KMS-11 (cell line): Measurements from ENCODE around the gene EPHB2.
"Not testable (repeated sequence)": the region's sequence is repeated elsewhere in the genome, so short reads cannot be mapped to it uniquely, and the experiment has no call there.

ENCODE experiments used
- H2AFZ ChIP-seq: fragments of 200-600 bp; sonication (generic); 2 replicates; pipeline ENCODE4 v1.6.1; 2016; ENCODE audit warnings: antibody characterized with exemption, mixed run types, low read depth
- H3K27ac ChIP-seq: fragments of 200-600 bp; sonication (generic); 2 replicates; pipeline ENCODE4 v1.6.1; 2016; ENCODE audit warnings: mild to moderate bottlenecking, mixed run types
- H3K27me3 ChIP-seq: fragments of 200-600 bp; sonication (generic); 2 replicates; pipeline ENCODE4 v1.6.1; 2017; ENCODE audit warnings: mild to moderate bottlenecking, low read depth, mixed run types, moderate library complexity; ENCODE audit not compliant: insufficient read depth
- H3K36me3 ChIP-seq: fragments of 200-600 bp; sonication (generic); 2 replicates; pipeline ENCODE4 v1.6.1; 2017; ENCODE audit warnings: mild to moderate bottlenecking, mixed run types; ENCODE audit not compliant: insufficient read depth
- H3K4me1 ChIP-seq: fragments of 200-600 bp; sonication (generic); 2 replicates; pipeline ENCODE4 v1.6.1; 2016; ENCODE audit warnings: mild to moderate bottlenecking, low read depth, mixed run types; ENCODE audit not compliant: poor library complexity, severe bottlenecking
- H3K4me2 ChIP-seq: fragments of 200-600 bp; sonication (generic); 2 replicates; pipeline ENCODE4 v1.7.0; 2016; ENCODE audit warnings: mild to moderate bottlenecking, mixed run types
- H3K4me3 ChIP-seq: fragments of 200-600 bp; sonication (generic); IDR thresholded peaks from 2 replicates; pipeline ENCODE4 v1.6.1; 2017; ENCODE audit warnings: low read depth, low read length, mixed read lengths; ENCODE audit not compliant: insufficient read depth
- H3K79me2 ChIP-seq: fragments of 200-600 bp; sonication (generic); 2 replicates; pipeline ENCODE4 v1.6.1; 2016; ENCODE audit warnings: low read depth, mixed run types; ENCODE audit not compliant: insufficient read depth
- H3K9ac ChIP-seq: fragments of 200-600 bp; sonication (generic); 2 replicates; pipeline ENCODE4 v1.6.1; 2016; ENCODE audit warnings: mild to moderate bottlenecking, mixed run types
- H4K20me1 ChIP-seq: fragments of 200-600 bp; sonication (generic); 2 replicates; pipeline ENCODE4 v1.6.1; 2016; ENCODE audit warnings: mild to moderate bottlenecking, mixed run types; ENCODE audit not compliant: insufficient read depth
- CTCF ChIP-seq: fragments of 200-600 bp; sonication (generic); conservative IDR thresholded peaks from 2 replicates; pipeline ENCODE4 v1.6.1; 2017; ENCODE audit warnings: low read depth, mild to moderate bottlenecking, antibody characterized with exemption, low read length, moderate library complexity, mixed read lengths

The EPHB2 gene

GRCh38 chr1:22944346-22945055 is 233.9 kb downstream of the EPHB2 start:
- no peak for TF ChIP-seq CTCF
- no peak overlapping the region for H3K9ac ChIP-seq
- H3K4me3 ChIP-seq = no peak overlapping the region
- H3K27me3 ChIP-seq = peaks cover 4% of the 10 kb centered on the region; the same call in 1 of the 2 replicates
- no peak overlapping the region for H3K4me2 ChIP-seq
- no peaks in the 10 kb centered on the region for H3K79me2 ChIP-seq
- no peak overlapping the region for H2AFZ ChIP-seq
- no peaks in the 10 kb centered on the region for H3K4me1 ChIP-seq
- no peaks in the 10 kb centered on the region for H3K36me3 ChIP-seq
- no peaks in the 10 kb centered on the region for H4K20me1 ChIP-seq
- no peak overlapping the region for H3K27ac ChIP-seq

- H3K79me2 ChIP-seq, H3K4me2 ChIP-seq, H3K27me3 ChIP-seq: not testable (repeated sequence)
Measured at GRCh38 chr1:22945171-22945570, 234.5 kb downstream of the EPHB2 start.

GRCh38 chr1:22949822-22950331 is 239.2 kb downstream of the EPHB2 start:
- H4K20me1 ChIP-seq = no peaks in the 10 kb centered on the region
- H3K9ac ChIP-seq = no peak overlapping the region
- no peak overlapping the region for H3K4me3 ChIP-seq
- H2AFZ ChIP-seq = no peak overlapping the region
- no peak for TF ChIP-seq CTCF
- H3K4me2 ChIP-seq = no peak overlapping the region
- H3K4me1 ChIP-seq = no peaks in the 10 kb centered on the region
- no peak overlapping the region for H3K27ac ChIP-seq
- 0 out of 2 replicates have a peak, but pooled peaks cover 2% of the 10 kb centered on the region for H3K27me3 ChIP-seq
- no peaks in the 10 kb centered on the region for H3K79me2 ChIP-seq
- no peaks in the 10 kb centered on the region for H3K36me3 ChIP-seq

More at GRCh38 chr1:22945171-22945570, 234.5 kb downstream of the EPHB2 start:
- H3K36me3 ChIP-seq, H3K4me3 ChIP-seq, H2AFZ ChIP-seq, H3K4me1 ChIP-seq, H3K9ac ChIP-seq, H4K20me1 ChIP-seq, H3K27ac ChIP-seq: not testable (repeated sequence)

- TF ChIP-seq CTCF = no peak
- Histone ChIP-seq H3K27ac (no peak overlapping the region), H3K4me3 (no peak overlapping the region), H3K36me3 (no peaks in the 10 kb centered on the region), H4K20me1 (no peaks in the 10 kb centered on the region), H3K4me1 (no peaks in the 10 kb centered on the region), H3K9ac (no peak overlapping the region), H2AFZ (no peak overlapping the region), H3K27me3 (no peaks in the 10 kb centered on the region), H3K79me2 (no peaks in the 10 kb centered on the region), H3K4me2 (no peak overlapping the region)
Measured at GRCh38 chr1:22951796-22952195, 241.2 kb downstream of the EPHB2 start.

GRCh38 chr1:22952694-22953056 is 242.0 kb downstream of the EPHB2 start:
- Histone ChIP-seq H3K27me3 (no peaks in the 10 kb centered on the region), H3K36me3 (no peaks in the 10 kb centered on the region), H3K9ac (no peak overlapping the region), H4K20me1 (no peaks in the 10 kb centered on the region), H2AFZ (no peak overlapping the region), H3K27ac (no peak overlapping the region), H3K4me2 (no peak overlapping the region), H3K4me3 (no peak overlapping the region), H3K79me2 (no peaks in the 10 kb centered on the region), H3K4me1 (no peaks in the 10 kb centered on the region)
- TF ChIP-seq CTCF = no peak
